Parathyroid adenoma (tissue), 2 donors: ENCODE results near the gene DNAAF8.

Experiments used
- H2AFZ ChIP-seq: fragments of 300-600 bp; sonication (generic); one replicate; pipeline ENCODE4 v1.7.0; 2017; ENCODE audit warnings: antibody characterized with exemption, mild to moderate bottlenecking
- H3K27ac ChIP-seq: fragments of 300-600 bp; sonication (generic); one replicate; pipeline ENCODE4 v1.7.0; 2017
- H3K27me3 ChIP-seq: fragments of 300-600 bp; sonication (generic); one replicate; pipeline ENCODE4 v1.7.0; 2017; ENCODE audit warnings: low read length; ENCODE audit not compliant: control insufficient read depth, insufficient read depth
- H3K36me3 ChIP-seq: fragments of 300-600 bp; sonication (generic); one replicate; pipeline ENCODE4 v1.7.0; 2017; ENCODE audit warnings: low read length; ENCODE audit not compliant: control insufficient read depth, insufficient read depth
- H3K4me1 ChIP-seq: fragments of 300-600 bp; sonication (generic); one replicate; pipeline ENCODE4 v1.7.0; 2017; ENCODE audit warnings: control low read depth
- H3K4me2 ChIP-seq: fragments of 300-600 bp; sonication (generic); one replicate; pipeline ENCODE4 v1.7.0; 2017; ENCODE audit warnings: low read length
- H3K4me3 ChIP-seq: fragments of 300-600 bp; sonication (generic); one replicate; pipeline ENCODE4 v1.7.0; 2017; ENCODE audit warnings: low read depth, low read length
- H3K79me2 ChIP-seq: fragments of 300-600 bp; sonication (generic); one replicate; pipeline ENCODE4 v1.7.0; 2017; ENCODE audit warnings: control low read depth
- H3K9ac ChIP-seq: fragments of 300-600 bp; sonication (generic); one replicate; pipeline ENCODE4 v1.7.0; 2017; ENCODE audit warnings: mild to moderate bottlenecking
- H3K9me3 ChIP-seq: fragments of 300-600 bp; sonication (generic); one replicate; pipeline ENCODE4 v1.7.0; 2017; ENCODE audit warnings: low read length; ENCODE audit not compliant: control insufficient read depth
- TF ChIP-seq, protein P1 (sequence below): fragments of 300-600 bp; sonication (generic); IDR thresholded peaks from one replicate; pipeline ENCODE4 v1.7.0; 2017; ENCODE audit warnings: antibody characterized with exemption, mild to moderate bottlenecking
- donor health status: primary hyperparathyroidism.

The DNAAF8 gene

DNA sequence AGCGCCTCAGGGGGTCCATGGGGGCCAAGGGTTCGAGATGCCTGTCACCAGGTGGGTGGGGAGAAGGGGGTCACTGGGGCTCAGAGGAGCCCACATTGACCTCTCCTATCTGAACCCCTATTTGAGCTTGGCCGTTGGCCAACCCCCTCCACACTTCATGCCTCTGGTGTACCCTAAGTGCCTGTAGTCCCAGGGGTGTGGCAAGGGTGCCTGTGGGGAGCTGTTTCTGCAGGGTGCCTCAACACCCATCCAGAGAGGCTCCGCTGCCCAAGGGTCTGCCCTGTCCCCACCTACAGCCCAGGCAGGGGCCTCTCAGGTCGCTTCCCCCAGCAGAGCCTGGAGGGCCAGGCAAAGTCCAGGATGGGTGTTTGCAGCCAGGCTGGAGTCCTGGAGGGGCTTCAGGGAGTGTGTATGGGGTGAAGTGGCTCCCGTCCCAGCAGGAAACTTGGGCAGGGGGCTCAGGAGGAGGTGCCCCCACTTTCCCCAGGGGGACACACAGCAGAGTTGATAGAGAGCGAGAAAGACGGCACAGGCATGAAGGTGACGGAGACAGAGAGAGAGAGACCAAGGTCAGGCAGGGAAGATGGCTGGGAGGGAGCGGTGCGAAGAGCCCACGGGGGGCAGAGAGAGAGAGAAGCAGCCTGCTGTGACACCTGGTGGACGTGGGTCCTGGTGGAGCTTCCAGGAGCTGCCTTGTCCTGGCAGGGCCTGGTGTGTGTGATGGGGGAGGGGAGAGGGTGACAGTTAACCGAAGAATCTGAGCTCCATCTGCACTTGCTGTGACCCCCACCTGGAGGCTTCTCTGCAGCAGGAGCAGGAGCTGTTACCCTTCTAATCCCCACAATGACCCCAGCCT is 53.5 kb downstream of the DNAAF8 start, which contains the start of gene SEPTIN12:
SEPTIN12 (minus strand) TSS at position 719 of the 856 bp plus-strand sequence; CDS start at position 19, 700 bp downstream.
- H3K79me2 ChIP-seq, result no peaks in the 10 kb centered on the region
- no peak within 1 kb of the TSS for H3K4me2 ChIP-seq
- no peak within 1 kb of the TSS for H3K9ac ChIP-seq
- H3K4me3 ChIP-seq, result no peak within 1 kb of the TSS
- H3K27ac ChIP-seq, result no peak within 1 kb of the TSS
- H3K36me3 ChIP-seq, result no peaks in the 10 kb centered on the region
- TF ChIP-seq, protein P1, sequence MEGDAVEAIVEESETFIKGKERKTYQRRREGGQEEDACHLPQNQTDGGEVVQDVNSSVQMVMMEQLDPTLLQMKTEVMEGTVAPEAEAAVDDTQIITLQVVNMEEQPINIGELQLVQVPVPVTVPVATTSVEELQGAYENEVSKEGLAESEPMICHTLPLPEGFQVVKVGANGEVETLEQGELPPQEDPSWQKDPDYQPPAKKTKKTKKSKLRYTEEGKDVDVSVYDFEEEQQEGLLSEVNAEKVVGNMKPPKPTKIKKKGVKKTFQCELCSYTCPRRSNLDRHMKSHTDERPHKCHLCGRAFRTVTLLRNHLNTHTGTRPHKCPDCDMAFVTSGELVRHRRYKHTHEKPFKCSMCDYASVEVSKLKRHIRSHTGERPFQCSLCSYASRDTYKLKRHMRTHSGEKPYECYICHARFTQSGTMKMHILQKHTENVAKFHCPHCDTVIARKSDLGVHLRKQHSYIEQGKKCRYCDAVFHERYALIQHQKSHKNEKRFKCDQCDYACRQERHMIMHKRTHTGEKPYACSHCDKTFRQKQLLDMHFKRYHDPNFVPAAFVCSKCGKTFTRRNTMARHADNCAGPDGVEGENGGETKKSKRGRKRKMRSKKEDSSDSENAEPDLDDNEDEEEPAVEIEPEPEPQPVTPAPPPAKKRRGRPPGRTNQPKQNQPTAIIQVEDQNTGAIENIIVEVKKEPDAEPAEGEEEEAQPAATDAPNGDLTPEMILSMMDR, result no peak
- no peaks in the 10 kb centered on the region for H3K9me3 ChIP-seq
- H3K27me3 ChIP-seq, result no peaks in the 10 kb centered on the region
- no peaks in the 10 kb centered on the region for H3K4me1 ChIP-seq
- H2AFZ ChIP-seq, result no peak within 1 kb of the TSS

DNA sequence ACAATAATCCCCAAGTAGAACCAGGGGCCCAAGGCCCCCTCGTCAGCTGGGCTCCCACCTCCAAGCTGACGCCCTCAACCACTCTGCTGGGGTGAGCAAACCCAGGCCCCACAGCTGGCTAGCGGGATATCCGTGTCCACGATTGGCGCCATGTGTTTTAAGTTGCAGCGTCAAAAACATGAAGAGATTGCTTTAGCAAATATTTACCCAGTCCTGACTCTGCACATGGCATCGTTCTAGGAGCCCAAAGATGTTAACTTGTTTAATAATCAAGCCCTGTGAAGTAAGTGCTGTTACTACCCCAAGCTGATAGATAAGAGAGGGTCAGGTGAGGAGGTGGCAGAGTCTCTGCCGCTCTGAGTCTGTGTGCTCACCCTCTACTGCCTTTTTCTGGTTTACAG is 54.2 kb downstream of the DNAAF8 start:
- no peak overlapping the region for H2AFZ ChIP-seq
- no peaks in the 10 kb centered on the region for H3K79me2 ChIP-seq
- H3K4me1 ChIP-seq, result no peaks in the 10 kb centered on the region
- no peak overlapping the region for H3K27ac ChIP-seq
- H3K4me2 ChIP-seq, result no peak overlapping the region
- TF ChIP-seq, protein P1, result no peak
- H3K9me3 ChIP-seq, result no peaks in the 10 kb centered on the region
- H3K9ac ChIP-seq, result no peak overlapping the region
- no peak overlapping the region for H3K4me3 ChIP-seq
- no peaks in the 10 kb centered on the region for H3K36me3 ChIP-seq
- H3K27me3 ChIP-seq, result no peaks in the 10 kb centered on the region

GRCh38 chr16:4788910-4789309 is 54.6 kb downstream of the DNAAF8 start:
- TF ChIP-seq, protein P1, result no peak
- Histone ChIP-seq H3K79me2 (no peaks in the 10 kb centered on the region), H3K4me3 (no peak overlapping the region), H3K27ac (no peak overlapping the region), H3K9me3 (no peaks in the 10 kb centered on the region), H2AFZ (no peak overlapping the region), H3K4me2 (no peak overlapping the region), H3K9ac (no peak overlapping the region), H3K4me1 (no peaks in the 10 kb centered on the region), H3K36me3 (no peaks in the 10 kb centered on the region), H3K27me3 (no peaks in the 10 kb centered on the region)

DNA sequence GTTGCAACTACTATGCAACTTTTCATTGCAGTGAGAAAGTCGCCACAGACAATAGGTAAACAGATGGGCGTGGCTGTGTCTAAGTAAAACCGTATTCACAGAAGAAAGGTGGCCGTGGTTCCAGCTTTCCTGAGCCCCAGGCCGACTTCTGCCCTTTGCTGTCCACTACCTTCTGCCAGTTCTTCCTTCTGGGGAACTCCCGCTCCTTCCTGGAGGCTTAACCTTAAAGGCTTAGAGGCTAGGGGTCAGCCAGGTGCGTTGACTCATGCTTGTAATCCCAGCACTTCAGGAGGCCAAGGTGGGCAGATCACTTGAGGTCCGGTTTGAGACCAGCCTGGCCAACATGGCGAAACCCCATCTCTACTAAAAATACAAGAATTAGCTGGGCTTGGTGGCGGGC is 55.9 kb downstream of the DNAAF8 start:
- Histone ChIP-seq H3K36me3 (no peaks in the 10 kb centered on the region), H3K79me2 (no peaks in the 10 kb centered on the region), H3K9me3 (no peaks in the 10 kb centered on the region), H3K27me3 (no peaks in the 10 kb centered on the region), H3K4me1 (no peaks in the 10 kb centered on the region), H3K9ac (no peak overlapping the region), H2AFZ (no peak overlapping the region), H3K4me3 (no peak overlapping the region), H3K27ac (no peak overlapping the region), H3K4me2 (no peak overlapping the region)
- TF ChIP-seq, protein P1, result no peak

DNA sequence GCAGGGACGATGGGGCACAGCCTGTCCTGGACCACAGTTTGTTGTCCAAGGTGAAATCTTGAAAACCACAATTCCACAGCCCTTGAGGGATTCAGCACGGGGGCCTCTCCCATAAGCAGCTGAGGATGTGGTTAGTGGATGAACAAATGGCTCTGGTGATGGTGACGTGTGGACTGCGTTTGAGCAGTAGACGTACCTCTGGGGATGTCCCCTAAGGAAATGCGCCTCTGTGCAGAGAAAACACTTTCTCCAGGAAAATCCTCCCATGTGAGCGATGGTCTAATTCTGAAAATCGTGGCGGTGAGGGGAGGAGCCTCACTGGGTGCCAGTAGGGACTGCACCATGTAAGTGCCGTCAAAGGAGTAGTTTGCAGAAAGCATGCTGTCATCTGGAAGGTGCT is 56.5 kb downstream of the DNAAF8 start:
- Histone ChIP-seq H3K27ac (no peak overlapping the region), H3K36me3 (no peaks in the 10 kb centered on the region), H3K9ac (no peak overlapping the region), H3K4me2 (no peak overlapping the region), H3K27me3 (no peaks in the 10 kb centered on the region), H3K4me1 (no peaks in the 10 kb centered on the region), H3K9me3 (no peaks in the 10 kb centered on the region), H2AFZ (no peak overlapping the region), H3K79me2 (no peaks in the 10 kb centered on the region), H3K4me3 (no peak overlapping the region)
- TF ChIP-seq, protein P1, result no peak
